Astrocyte (in vitro differentiated cells and primary cell): ENCODE data around the gene WDR1. TPM values are rescaled to one million over a fixed set of nuclear protein-coding genes. Genes with fewer than 3 reads are reported as not detected.

Experiments used
- DNase-seq: peaks from one replicate; pipeline ENCODE4 v3.0.0-alpha.2; 2010; ENCODE audit warnings: low read depth
- FAIRE-seq: peaks from 2 replicates; lab custom pipeline; 2011; peaks lifted over from hg19 to GRCh38; lab: Jason Lieb, UNC
- H2AFZ ChIP-seq: 2 replicates; pipeline ENCODE4 v1.6.0; 2012; ENCODE audit warnings: low read depth, low read length, inconsistent platforms
- H3K27ac ChIP-seq: 2 replicates; pipeline ENCODE4 v1.5.1; 2011; ENCODE audit warnings: low read depth, low read length, inconsistent platforms
- H3K27me3 ChIP-seq: 2 replicates; pipeline ENCODE4 v1.6.0; 2011; ENCODE audit warnings: low read length, inconsistent platforms; ENCODE audit not compliant: insufficient read depth
- H3K36me3 ChIP-seq: 2 replicates; pipeline ENCODE4 v1.5.1; 2011; ENCODE audit warnings: low read length, inconsistent platforms; ENCODE audit not compliant: insufficient read depth
- H3K4me1 ChIP-seq: 2 replicates; pipeline ENCODE4 v1.5.1; 2011; ENCODE audit warnings: low read length, inconsistent platforms; ENCODE audit not compliant: insufficient read depth
- H3K4me2 ChIP-seq: 2 replicates; pipeline ENCODE4 v1.6.0; 2012; ENCODE audit warnings: low read length, inconsistent platforms
- H3K4me3 ChIP-seq: 2 replicates; pipeline ENCODE4 v1.5.1; 2011; ENCODE audit warnings: low read depth, mild to moderate bottlenecking, low read length, inconsistent platforms; ENCODE audit not compliant: insufficient read depth
- H3K79me2 ChIP-seq: 2 replicates; pipeline ENCODE4 v1.6.0; 2012; ENCODE audit warnings: mild to moderate bottlenecking, low read length, inconsistent platforms; ENCODE audit not compliant: insufficient read depth
- H3K9ac ChIP-seq: 2 replicates; pipeline ENCODE4 v1.6.0; 2012; ENCODE audit warnings: mild to moderate bottlenecking, low read length, inconsistent platforms
- H3K9me3 ChIP-seq: 2 replicates; pipeline ENCODE4 v1.5.1; 2012; ENCODE audit warnings: low read depth, mild to moderate bottlenecking, low read length, inconsistent platforms; ENCODE audit not compliant: insufficient read depth
- H4K20me1 ChIP-seq: 2 replicates; pipeline ENCODE4 v1.6.0; 2012; ENCODE audit warnings: low read length, inconsistent platforms; ENCODE audit not compliant: insufficient read depth
- H3K27ac Mint-ChIP-seq: one replicate; pipeline ENCODE4 v1.8.0; 2021; ENCODE audit warnings: mild to moderate bottlenecking, mixed read lengths; ENCODE audit not compliant: unreplicated experiment
- H3K27me3 Mint-ChIP-seq: one replicate; pipeline ENCODE4 v1.8.0; 2021; ENCODE audit warnings: low read depth, mixed read lengths; ENCODE audit not compliant: unreplicated experiment
- H3K36me3 Mint-ChIP-seq: one replicate; pipeline ENCODE4 v1.8.0; 2021; ENCODE audit warnings: low read depth, mixed read lengths; ENCODE audit not compliant: unreplicated experiment
- H3K4me1 Mint-ChIP-seq: one replicate; pipeline ENCODE4 v1.8.0; 2021; ENCODE audit warnings: low read depth, mixed read lengths; ENCODE audit not compliant: unreplicated experiment
- H3K4me3 Mint-ChIP-seq: one replicate; pipeline ENCODE4 v1.8.0; 2021; ENCODE audit warnings: mild to moderate bottlenecking, moderate library complexity, mixed read lengths; ENCODE audit not compliant: unreplicated experiment
- H3K9me3 Mint-ChIP-seq: one replicate; pipeline ENCODE4 v1.8.0; 2021; ENCODE audit warnings: mild to moderate bottlenecking, mixed read lengths; ENCODE audit not compliant: unreplicated experiment
- CTCF ChIP-seq: IDR thresholded peaks from 2 replicates; pipeline ENCODE4 v1.5.1; 2011; ENCODE audit warnings: low read depth, mild to moderate bottlenecking, inconsistent platforms, low read length, moderate library complexity; ENCODE audit not compliant: insufficient read depth
- EZH2 ChIP-seq: IDR thresholded peaks from 2 replicates; pipeline ENCODE4 v1.6.1; 2012; ENCODE audit warnings: mild to moderate bottlenecking, low read length, inconsistent platforms; ENCODE audit not compliant: insufficient read depth
- total RNA-seq: library from RNA; stranded (reverse); gene quantifications from 2 replicates; pipeline ENCODE4 v1.2.1, GENCODE V29; 2021

WDR1 gene
- total RNA-seq, 1 donor from 2014 or later: 620 TPM

DNA sequence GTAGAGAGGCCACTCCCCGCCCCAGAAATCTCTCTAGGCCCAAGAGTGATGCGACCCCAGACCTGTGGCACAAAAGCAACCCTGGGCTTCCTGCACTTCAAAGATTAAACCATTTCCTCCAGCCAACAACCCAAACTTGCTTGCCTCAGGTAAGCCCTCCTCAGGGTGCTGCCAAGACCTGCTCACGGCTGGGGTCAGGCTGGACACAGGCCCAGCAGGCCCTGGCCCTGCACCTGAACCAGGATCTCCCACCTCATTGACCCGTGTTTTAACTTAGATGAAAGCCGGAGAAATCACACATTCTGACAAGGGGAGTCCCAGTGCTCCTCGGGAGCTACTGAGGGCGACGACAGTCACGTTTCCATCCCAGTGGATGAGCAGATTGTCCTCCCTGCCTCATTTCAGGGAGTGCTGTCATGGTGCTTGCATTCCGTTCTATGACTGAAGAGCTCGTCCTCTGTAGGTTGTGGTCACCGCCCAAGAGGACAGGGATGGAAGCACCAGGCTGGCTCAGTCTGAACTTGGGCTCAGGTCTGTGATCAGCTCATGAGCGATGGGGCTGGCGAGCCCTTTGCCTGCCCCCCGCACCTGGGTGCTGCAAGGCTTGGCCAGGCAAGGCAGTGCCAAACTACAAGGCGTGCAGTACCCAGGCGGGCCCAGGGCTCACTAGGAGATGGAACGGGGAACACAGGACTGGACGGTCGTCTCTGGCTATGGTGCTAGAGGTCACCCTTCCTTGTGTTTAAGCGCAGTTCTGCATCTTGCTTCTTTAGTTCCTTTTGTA, 25.9 kb downstream of the WDR1 start:
- Mint-ChIP-seq H3K27me3 (no peaks in the 10 kb centered on the region), H3K36me3 (peaks cover 37% of the 10 kb centered on the region), H3K27ac (peak overlapping the region; percentile 31), H3K4me1 (peaks cover 56% of the 10 kb centered on the region), H3K9me3 (no peaks in the 10 kb centered on the region), H3K4me3 (no peak overlapping the region)
- Histone ChIP-seq H3K9ac (no peak overlapping the region), H3K4me2 (no peak overlapping the region), H4K20me1 (peaks cover 100% of the 10 kb centered on the region), H3K27ac (no peak overlapping the region), H3K4me1 (peaks cover 42% of the 10 kb centered on the region), H3K79me2 (peaks cover 100% of the 10 kb centered on the region), H3K4me3 (no peak overlapping the region), H3K9me3 (no peaks in the 10 kb centered on the region), H2AFZ (no peak overlapping the region), H3K36me3 (peaks cover 69% of the 10 kb centered on the region), H3K27me3 (no peaks in the 10 kb centered on the region)
- no peak for FAIRE-seq
- no peak for TF ChIP-seq EZH2
- TF ChIP-seq CTCF: no peak
- no peak for DNase-seq

DNA sequence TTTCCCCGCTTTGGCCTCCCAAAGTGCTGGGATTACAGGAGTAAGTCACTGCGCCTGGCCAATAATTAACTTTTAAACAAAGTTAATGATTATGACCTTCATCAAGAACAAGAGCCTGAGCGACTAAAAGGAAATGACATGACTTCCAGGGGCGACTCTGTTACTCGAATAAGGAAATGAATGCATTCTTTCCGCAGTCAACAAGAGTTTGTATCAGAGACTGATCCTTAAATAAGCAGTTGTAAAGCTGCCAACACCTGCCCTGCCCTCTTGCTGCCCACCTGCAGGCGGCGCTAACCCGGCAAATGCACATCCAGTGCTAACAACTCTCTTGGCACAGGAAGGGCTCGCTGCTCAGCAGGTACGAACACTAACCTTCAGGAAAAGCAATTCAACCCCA, 27.3 kb downstream of the WDR1 start:
- H3K4me1 ChIP-seq: peaks cover 29% of the 10 kb centered on the region
- TF ChIP-seq EZH2 (no peak), CTCF (no peak)
- H3K27me3 ChIP-seq: no peaks in the 10 kb centered on the region
- DNase-seq (no peak), FAIRE-seq (no peak)
- no peak overlapping the region for H3K27ac ChIP-seq
- no peak overlapping the region for H3K4me3 Mint-ChIP-seq
- H3K79me2 ChIP-seq: peaks cover 100% of the 10 kb centered on the region
- H3K4me1 Mint-ChIP-seq: peaks cover 43% of the 10 kb centered on the region
- peaks cover 70% of the 10 kb centered on the region for H3K36me3 ChIP-seq
- H4K20me1 ChIP-seq: peaks cover 100% of the 10 kb centered on the region
- H3K4me2 ChIP-seq: no peak overlapping the region
- no peaks in the 10 kb centered on the region for H3K27me3 Mint-ChIP-seq
- no peaks in the 10 kb centered on the region for H3K9me3 Mint-ChIP-seq
- no peak overlapping the region for H3K4me3 ChIP-seq
- H3K36me3 Mint-ChIP-seq: peaks cover 41% of the 10 kb centered on the region
- no peak overlapping the region for H3K9ac ChIP-seq
- no peak overlapping the region for H2AFZ ChIP-seq
- peak overlapping the region; percentile 66 for H3K27ac Mint-ChIP-seq
- no peaks in the 10 kb centered on the region for H3K9me3 ChIP-seq
